Right ventricle myocardium superior (tissue), 1 donor: ENCODE data around the gene RAC2. TPM values are rescaled to one million over a fixed set of nuclear protein-coding genes. Genes with fewer than 3 reads are reported as not detected.
"Not testable (repeated sequence)": the region's sequence is repeated elsewhere in the genome, so short reads cannot be mapped to it uniquely, and the experiment has no call there.

Source experiments
- ATAC-seq: fragments of 200-7000 bp; cut with Tn5 transposase; one replicate; pipeline ENCODE4 v1.9.1; 2020; ENCODE audit warnings: mild to moderate bottlenecking; ENCODE audit not compliant: poor library complexity
- DNase-seq: peaks from one replicate; pipeline ENCODE4 v3.0.0-alpha.2; 2020
- intact Hi-C: fragments of 100-400 bp; cut with DNase I; formaldehyde crosslinking; loops from one replicate; pipeline ENCODE4 v1.11.2; 2022
- total RNA-seq: library from RNA; stranded (reverse); fragmentation: NEBNext Ultra II Directional; extraction: Animal tissue kit (Norgen Biotek cat#: 25700); gene quantifications from one replicate; pipeline ENCODE4 v1.2.1, GENCODE V29; 2021
- donor health status: DM: no; HTN: yes; CAD: no; lungs with severe emphysema.

RAC2 gene
- total RNA-seq, 1 donor from 2014 or later: 4.1 TPM

- intact Hi-C loops: no loop called here
- ATAC-seq: no peak
- no peak for DNase-seq
Measured at GRCh38 chr22:37259540-37260029, 15.5 kb upstream of the RAC2 start.

GRCh38 chr22:37258753-37259401 lies 14.8 kb upstream of the RAC2 start:
- no peak for ATAC-seq
- no peak for DNase-seq
- intact Hi-C loops: no loop called here

GRCh38 chr22:37258005-37258752 lies 14.1 kb upstream of the RAC2 start:
- intact Hi-C loops: no loop called here
- DNase-seq (no peak), ATAC-seq (no peak)

- intact Hi-C loops: no loop called here
- DNase-seq (no peak), ATAC-seq (no peak)
Measured at GRCh38 chr22:37256075-37256726, 12.1 kb upstream of the RAC2 start.

GRCh38 chr22:37255558-37256006 lies 11.5 kb upstream of the RAC2 start:
- DNase-seq: no peak
- intact Hi-C loops: no loop called here
- no peak for ATAC-seq

GRCh38 chr22:37254867-37255233 lies 10.8 kb upstream of the RAC2 start:
- no peak for ATAC-seq
- no peak for DNase-seq
- intact Hi-C loops: no loop called here

- no peak for ATAC-seq
- intact Hi-C loops: no loop called here
- no peak for DNase-seq
Measured at GRCh38 chr22:37254209-37254866, 10.3 kb upstream of the RAC2 start.

- DNase-seq (no peak), ATAC-seq (no peak)
- intact Hi-C loops: no loop called here
Measured at GRCh38 chr22:37253126-37253660, 9.1 kb upstream of the RAC2 start.

- ATAC-seq, DNase-seq, intact Hi-C loops: not testable (repeated sequence)
Measured at GRCh38 chr22:37251836-37252235, 7.8 kb upstream of the RAC2 start.

GRCh38 chr22:37249986-37250385 lies 5.9 kb upstream of the RAC2 start:
- ATAC-seq: no peak
- no peak for DNase-seq
- intact Hi-C loops: no loop called here

- DNase-seq: no peak
- intact Hi-C loops: no loop called here
- no peak for ATAC-seq
Measured at GRCh38 chr22:37248251-37248650, 4.2 kb upstream of the RAC2 start.

GRCh38 chr22:37245740-37246139 lies 1.7 kb upstream of the RAC2 start:
- DNase-seq (no peak), ATAC-seq (no peak)
- intact Hi-C loops: no loop called here

GRCh38 chr22:37244922-37245722 lies 1.1 kb upstream of the RAC2 start:
- intact Hi-C loops: no loop called here
- DNase-seq (no peak), ATAC-seq (no peak)

GRCh38 chr22:37243402-37244113 lies 511 bp downstream of the RAC2 start:
- intact Hi-C loops: no loop called here
- ATAC-seq: no peak
- DNase-seq: no peak

GRCh38 chr22:37242395-37242918 lies 1.6 kb downstream of the RAC2 start:
- DNase-seq (peak; percentile 82), ATAC-seq (peak; percentile 55)
- intact Hi-C loops: no loop called here

- intact Hi-C loops: no loop called here
- ATAC-seq: no peak
- DNase-seq: no peak
Measured at GRCh38 chr22:37241351-37242142, 2.5 kb downstream of the RAC2 start.

- ATAC-seq (no peak), DNase-seq (no peak)
- intact Hi-C loops: no loop called here
Measured at GRCh38 chr22:37240941-37241320, 3.1 kb downstream of the RAC2 start.
